Activated CD4-positive, alpha-beta T cell treated with anti-CD3 and anti-CD28 coated beads, Interleukin-10, Interleukin-2, amounts not matched to agents 100 ng/mL and 50 ng/mL, durations not matched to agents 16 hours and 8 hours (primary cell): ENCODE data around the gene MTA1.

Experiments
- DNase-seq: peaks from one replicate; pipeline ENCODE4 v3.0.0-alpha.2; 2020

Gene MTA1

DNA sequence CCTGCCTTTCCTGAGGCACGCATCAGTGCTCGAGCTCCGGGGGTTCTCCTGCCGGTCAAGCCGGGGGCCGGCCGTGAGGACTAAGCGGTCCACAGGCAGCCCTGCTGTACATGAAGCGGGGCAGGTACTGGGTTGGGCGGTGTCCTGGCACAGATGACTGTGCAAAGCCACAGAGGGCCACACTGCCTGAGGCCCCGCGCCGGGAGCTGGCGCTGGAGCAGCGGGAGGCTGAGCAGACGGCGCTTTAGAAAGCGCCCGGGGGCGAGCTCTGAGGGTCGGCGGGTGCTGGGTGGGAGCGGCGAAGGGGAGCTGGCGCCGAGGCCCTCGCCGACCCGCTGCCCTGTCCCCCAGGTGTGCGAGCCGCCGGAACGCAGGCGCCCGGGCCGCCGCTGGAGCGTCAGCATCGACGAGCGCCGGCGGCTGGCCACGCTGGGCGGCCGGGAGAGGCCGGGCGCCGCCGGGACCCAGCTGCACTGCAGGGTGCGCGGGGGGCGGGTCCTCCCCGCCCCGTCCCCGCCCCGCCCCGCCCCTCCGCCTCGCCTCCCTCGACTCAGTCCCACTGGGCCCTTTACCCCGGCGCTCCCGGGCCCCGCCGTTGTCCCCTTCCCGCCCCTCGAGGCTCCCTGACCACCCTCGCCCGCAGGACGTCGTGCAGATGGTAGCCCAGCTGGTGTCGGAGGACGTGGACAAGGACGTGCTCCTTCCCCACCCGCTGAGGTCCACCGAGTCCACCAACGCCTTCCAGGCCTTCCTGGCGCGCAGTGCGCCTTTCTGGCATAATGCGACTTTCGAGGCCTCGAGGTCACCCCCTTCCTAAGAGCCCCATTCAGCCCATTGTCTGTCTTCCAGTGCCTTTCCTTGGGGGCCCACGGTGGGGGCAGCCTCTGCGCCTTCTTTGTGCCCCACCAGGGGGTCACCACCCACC, 8.3 kb upstream of the MTA1 start:
- no peak for DNase-seq

GRCh38 chr14:105411985-105412770, 7.4 kb upstream of the MTA1 start:
- DNase-seq, result no peak

DNA sequence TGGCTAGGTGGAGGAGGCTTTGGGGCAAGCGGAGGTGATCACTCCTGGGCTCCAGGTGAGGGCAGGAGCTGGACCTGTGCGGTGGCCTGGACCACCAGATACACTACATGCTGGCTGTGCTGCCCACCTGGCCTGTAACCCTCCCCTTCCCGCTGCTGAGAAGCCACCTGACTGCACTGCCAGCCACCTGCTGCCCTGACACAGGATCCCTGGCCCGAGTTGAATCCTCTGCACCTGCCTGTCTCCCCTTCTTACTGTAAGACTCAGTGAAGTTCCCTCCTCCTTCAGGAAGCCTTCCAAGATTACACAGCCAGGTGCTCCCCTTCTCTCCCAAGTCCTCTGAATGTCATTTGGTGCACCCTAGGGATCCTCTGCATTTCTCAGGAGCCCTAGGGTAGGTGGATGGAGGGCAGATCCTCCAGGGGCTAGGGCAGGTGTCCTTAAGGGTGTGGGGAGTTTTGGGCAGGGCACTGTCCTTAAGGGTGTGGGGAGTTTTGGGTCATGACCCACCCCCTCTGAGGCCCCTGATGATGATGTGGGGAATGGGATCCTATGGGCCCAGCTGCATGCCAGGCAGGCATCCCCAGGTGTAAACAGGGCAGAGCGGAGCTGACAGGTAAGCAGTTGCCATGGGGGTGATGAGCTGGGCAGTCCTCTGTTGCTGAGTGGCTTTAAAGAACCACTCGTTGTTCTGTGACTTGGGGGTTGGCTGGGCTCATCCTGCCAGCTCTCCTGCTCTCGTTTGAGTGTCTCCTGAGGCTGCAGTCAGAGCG, 6.7 kb upstream of the MTA1 start:
- DNase-seq, result no peak

- DNase-seq, result no peak
Measured at GRCh38 chr14:105413544-105413886, 6.1 kb upstream of the MTA1 start.

DNA sequence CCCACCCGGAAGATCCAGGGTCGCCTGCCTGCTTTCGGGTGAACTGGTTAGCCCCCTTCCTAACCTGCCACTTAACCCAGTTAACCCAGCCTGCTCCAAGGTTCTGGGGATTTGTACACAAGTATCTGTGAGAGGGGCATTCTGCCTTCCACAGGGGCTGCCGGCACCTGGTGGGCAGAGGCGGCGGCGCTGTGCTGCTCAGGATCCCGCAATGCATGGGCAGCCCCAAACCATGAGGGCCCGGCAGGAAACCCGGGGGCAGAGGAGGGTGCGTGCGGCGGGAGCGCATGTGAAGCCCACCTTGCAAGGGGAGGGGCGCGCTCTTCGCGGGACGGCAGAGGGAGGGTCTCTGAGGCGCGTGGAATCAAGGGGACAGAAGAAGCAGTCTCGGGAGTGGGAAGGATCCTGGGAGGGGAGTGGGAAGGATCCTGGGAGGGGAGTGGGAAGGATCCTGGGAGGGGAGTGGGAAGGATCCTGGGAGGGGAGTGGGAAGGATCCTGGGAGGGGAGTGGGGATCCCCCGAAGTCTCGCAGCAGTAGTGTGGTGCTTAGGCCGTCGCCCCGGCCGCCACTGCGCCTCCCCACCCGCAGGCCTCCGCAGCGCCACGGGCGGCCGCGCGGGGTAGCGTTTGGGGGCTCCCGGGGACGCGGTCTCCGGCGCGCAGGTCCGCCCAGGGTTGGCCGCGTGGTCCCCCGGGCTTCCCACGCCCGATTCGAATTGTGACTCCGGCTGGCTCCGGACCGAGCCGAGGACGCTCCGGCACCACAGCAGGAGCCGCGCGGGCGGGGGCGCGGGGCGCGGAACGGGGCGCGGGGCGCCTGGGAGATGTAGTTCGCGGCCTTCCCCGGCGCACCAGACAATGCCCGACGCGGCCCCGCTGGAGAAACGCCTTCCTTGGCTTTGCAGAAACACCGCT, 4.9 kb upstream of the MTA1 start:
- DNase-seq, result peak; percentile 66

DNA sequence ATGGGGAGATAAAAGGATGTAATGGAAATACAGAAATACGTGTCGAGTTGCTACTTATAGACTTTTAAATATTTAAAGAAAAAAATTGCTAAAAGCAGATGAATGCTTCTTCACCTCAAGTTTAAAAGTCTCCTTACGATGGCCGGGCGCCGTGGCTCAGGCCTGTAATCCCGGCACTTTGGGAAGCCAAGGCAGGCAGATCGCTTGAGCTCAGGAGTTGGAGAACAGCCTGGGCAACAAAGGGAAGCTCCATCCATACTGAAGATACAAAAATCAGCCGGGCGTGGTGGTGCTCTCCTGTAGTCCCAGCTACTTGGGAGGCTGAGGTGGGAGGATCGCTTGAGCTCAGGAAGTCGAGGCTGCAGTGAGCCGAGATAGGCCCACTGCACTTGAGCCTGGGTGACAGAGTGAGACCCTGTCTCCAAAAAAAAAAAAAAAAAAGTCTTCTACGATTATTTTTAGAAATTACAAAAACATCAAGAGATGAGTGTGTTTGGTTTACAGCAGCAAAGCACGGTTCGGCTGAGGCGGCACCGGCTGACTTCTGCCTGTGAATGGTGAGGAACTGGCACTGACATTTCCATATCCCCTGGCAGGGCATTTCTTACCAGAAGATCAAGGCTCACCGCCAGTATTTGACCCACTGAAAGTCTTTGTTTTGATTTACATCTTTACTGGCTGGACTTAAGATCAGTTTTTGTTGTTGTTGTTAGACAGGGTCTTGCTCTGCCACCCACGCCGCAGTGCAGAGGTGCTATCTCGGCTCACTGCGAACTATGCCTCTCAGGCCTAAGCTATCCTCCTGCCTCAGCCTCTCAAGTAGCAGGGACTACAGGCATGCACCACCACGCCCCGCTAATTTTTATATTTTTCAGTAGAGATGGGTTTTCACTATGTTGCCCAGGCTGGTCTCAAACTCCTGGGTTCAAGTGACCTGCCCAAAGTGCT, 3.9 kb upstream of the MTA1 start:
- DNase-seq, result no peak

DNA sequence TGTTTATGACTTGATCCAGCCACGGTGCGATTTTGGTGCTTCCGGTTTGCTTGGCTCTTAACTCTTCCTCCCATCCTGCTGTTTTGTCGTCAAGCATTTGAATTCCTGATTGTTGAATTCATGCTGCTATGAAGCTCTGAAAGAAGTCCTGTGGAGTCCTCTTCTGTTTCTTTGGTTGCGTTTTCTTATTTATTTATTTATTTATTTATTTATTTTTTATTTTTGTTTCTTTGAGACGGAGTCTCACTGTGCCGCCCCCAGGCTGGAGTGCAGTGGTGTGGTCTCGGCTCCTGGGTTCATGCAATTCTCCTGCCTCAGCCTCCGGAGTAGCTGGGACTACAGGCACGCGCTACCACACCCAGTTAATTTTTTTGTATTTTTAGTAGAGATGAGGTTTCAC, 3.0 kb upstream of the MTA1 start:
- no peak for DNase-seq

DNA sequence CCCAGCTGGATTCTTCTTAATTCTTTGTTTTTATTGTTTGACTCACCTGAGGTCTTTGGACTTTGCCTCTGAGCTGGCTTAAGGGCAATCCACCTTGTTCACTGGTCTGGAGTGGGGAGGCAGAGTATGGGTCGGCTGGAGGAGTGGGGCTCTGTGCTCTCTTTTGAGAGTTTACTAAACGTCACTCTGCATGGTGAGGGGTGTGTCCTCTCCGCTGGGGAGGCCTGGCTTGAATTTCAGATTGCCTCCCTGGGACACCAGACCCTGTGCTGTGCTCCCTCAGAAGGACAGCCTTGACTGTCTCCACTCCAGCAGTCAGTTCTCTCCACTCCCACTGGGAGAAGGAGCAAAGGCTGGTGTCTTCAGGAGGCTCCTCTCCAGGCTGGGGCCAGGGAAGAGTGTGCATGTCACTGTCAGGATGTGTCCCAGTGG, 1.9 kb upstream of the MTA1 start:
- DNase-seq, result no peak

- DNase-seq, result no peak
Measured at GRCh38 chr14:105418269-105419194, 1.1 kb upstream of the MTA1 start.

GRCh38 chr14:105420101-105420973, 710 bp downstream of the MTA1 start:
- DNase-seq, result no peak

- no peak for DNase-seq
Measured at GRCh38 chr14:105420974-105421674, 1.5 kb downstream of the MTA1 start.

- DNase-seq, result no peak
Measured at GRCh38 chr14:105421723-105422615, 2.3 kb downstream of the MTA1 start.

DNA sequence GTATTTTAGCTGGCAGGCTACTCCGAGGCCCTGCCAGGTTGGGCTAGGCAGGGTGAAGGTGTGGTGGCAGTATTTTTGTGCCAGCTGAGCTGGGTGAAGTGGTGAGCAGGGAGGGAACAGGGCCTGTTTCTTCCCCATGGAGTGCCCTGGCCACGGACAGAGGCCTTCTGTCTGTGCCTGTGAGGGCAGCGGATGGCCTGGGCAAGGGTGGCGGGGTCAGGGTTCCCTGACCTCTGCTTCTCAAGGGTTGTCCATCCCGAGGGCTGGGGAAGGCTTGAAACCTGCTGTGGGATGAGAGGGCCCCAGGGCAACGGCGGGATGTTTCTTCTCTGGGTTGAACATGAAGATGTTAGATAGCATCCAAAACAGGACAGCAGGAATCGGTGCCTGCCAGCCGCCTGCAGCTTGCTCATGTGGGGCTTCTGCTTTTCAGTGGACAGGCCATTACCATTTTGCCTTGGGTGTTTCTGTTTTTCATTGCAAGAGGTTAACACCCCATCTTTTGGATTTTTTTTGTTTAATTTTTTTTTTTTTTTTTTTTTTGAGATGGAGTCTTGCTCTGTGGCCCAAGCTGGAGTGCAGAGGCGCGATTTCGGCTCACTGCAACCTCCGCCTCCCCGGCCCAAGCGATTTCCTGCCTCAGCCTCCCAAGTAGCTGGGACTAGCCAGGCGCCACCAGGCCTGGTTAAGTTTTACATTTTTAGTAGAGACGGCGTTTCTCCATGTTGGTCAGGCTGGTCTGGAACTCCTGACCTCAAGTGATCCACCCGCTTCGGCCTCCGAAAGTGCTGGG, 3.3 kb downstream of the MTA1 start:
- DNase-seq, result no peak

GRCh38 chr14:105423488-105424195, 4.0 kb downstream of the MTA1 start:
- no peak for DNase-seq

GRCh38 chr14:105424861-105425260, 5.2 kb downstream of the MTA1 start:
- no peak for DNase-seq
